Heart left ventricle (tissue), 16 donors: ENCODE measurements around the gene ZBTB3. TPM values are rescaled to one million over a fixed set of nuclear protein-coding genes. Genes with fewer than 3 reads are reported as not detected.
"Not testable (repeated sequence)": the region's sequence is repeated elsewhere in the genome, so short reads cannot be mapped to it uniquely, and the experiment has no call there.

Experiments used
- ATAC-seq, 4 donors: fragments of 200-7000 bp; cut with Tn5 transposase; one replicate each; pipeline ENCODE4 v1.9.1; 2020 to 2022; ENCODE audit warnings: moderate library complexity in 4 of 4, mild to moderate bottlenecking in 3 of 4, moderate number of reproducible peaks in 1 of 4
- DNase-seq, 5 donors: peaks; one replicate each; pipeline ENCODE4 v3.0.0-alpha.2; 2020
- H3K27ac ChIP-seq, 12 donors: fragments of 200-600 bp; sonication (generic) in 4 of 12; one replicate each; pipeline versions ENCODE4 v1.5.0 to v1.8.0; 2016 to 2022; ENCODE audit warnings: mild to moderate bottlenecking in 2 of 12
- H3K27me3 ChIP-seq, 9 donors: fragments of 200-600 bp; sonication (generic) in 2 of 9; one replicate each; pipeline versions ENCODE4 v1.5.1 to v1.8.0; 2016 to 2022; ENCODE audit warnings: mild to moderate bottlenecking in 3 of 9
- H3K36me3 ChIP-seq, 9 donors: fragments of 200-600 bp; sonication (generic) in 2 of 9; one replicate each; pipeline versions ENCODE4 v1.5.0 to v1.8.0; 2018 to 2022; ENCODE audit warnings: mild to moderate bottlenecking in 2 of 9
- H3K4me1 ChIP-seq, 12 donors: fragments of 200-600 bp; sonication (generic) in 4 of 12; one replicate each; pipeline versions ENCODE4 v1.5.0 to v1.8.0; 2016 to 2022; ENCODE audit warnings: mild to moderate bottlenecking in 3 of 12
- H3K4me3 ChIP-seq, 12 donors: fragments of 200-600 bp; sonication (generic) in 4 of 12; one replicate each; pipeline versions ENCODE4 v1.5.0 to v1.8.0; 2017 to 2022; ENCODE audit warnings: mild to moderate bottlenecking in 9 of 12, moderate library complexity in 4 of 12
- H3K9me3 ChIP-seq, 12 donors: fragments of 200-600 bp; sonication (generic) in 4 of 12; one replicate each; pipeline versions ENCODE4 v1.5.0 to v1.8.0; 2016 to 2022; ENCODE audit warnings: mild to moderate bottlenecking in 1 of 12
- POLR2A ChIP-seq, 2 donors: fragments of 450-650 bp; IDR thresholded peaks; one replicate each; pipeline ENCODE4 v1.6.1; 2017; ENCODE audit warnings: antibody characterized with exemption in 2 of 2, mild to moderate bottlenecking in 2 of 2, moderate library complexity in 2 of 2
- WGBS, 4 donors: extraction: QIAGEN DNeasy Blood & Tissue Kit in 2 of 4; methylation state at CpG; one replicate each; pipeline versions ENCODE4 v1.1.5 to v1.1.7; 2013 to 2018; 5-methylcytosine and 5-hydroxymethylcytosine counted together
- intact Hi-C, 10 donors: fragments of 100-400 bp; cut with DNase I; formaldehyde crosslinking; loops; one replicate each; pipeline versions ENCODE4 v1.11.1 to v1.14.2; 2022
- polyA plus RNA-seq, 2 donors: library from polyadenylated mRNA; stranded (reverse); fragments of 200-250 nt; gene quantifications; one replicate each; pipeline ENCODE4 v1.2.3, GENCODE V29; 2013
- total RNA-seq, 9 donors: library from RNA; depleted of rRNA in 2 of 9; stranded (reverse); fragments of >200 nt in 2 of 9; fragmentation: NEBNext Ultra II Directional in 3 of 9; extraction: Animal tissue kit (Norgen Biotek cat#: 25700) in 3 of 9; gene quantifications; one replicate each; pipeline versions ENCODE4 v1.1.0 to v1.2.4, GENCODE V29; 2016 to 2023
- TF ChIP-seq, protein P1 (sequence below), 12 donors: fragments of 200-600 bp; sonication (generic) in 4 of 12; IDR thresholded peaks; one replicate each; pipeline versions ENCODE4 v1.5.0 to v1.8.0; 2018 to 2022; ENCODE audit warnings: antibody characterized with exemption in 12 of 12, mild to moderate bottlenecking in 5 of 12
- donor health status: ischemic (EF 13 %, LVEDD 7.1; RV severe dilation, severe dysfunction).
- donor health status: healthy with polysubstance abuse.
- donor health status: DM: no; HTN: yes; CAD: no.
- donor health status: DM: no; HTN: no; CAD: no.
- donor health status: ischemic (EF 25% LVEDD 6.9; RV normal size, moderate dysfunction).
- donor health status: ischemic (EF 25% LVEDD 5.7; RV mildly dilated, moderate dysfunction).
- donor health status: healthy.
- donor health status: DM: yes; HTN: yes; CAD: no.
- donor health status: ischemic (EF 35%, LVEDD 5.7; RV mildly dilated, moderate dysfunction).
- donor health status: nonischemic (EF 11% LVEDD 7.7; RV severe dilation, severe dysfunction).
- donor health status: DM: yes; HTN: yes; CAD: no.
- donor health status: PGD.
- donor health status: ischemic (EF 29% LVEDD 5.4; RV normal size, mild dysfunction).
- donor health status: nonischemic (EF 23%, LVEDD 6.1; RV moderate dilation, normal function).

ZBTB3 gene
- total and polyA plus RNA-seq, 11 donors: 3.5 to 16.6 (median 9.6) TPM

- Histone ChIP-seq H3K4me1 (peaks cover 3 to 43% (median 16%) of the 10 kb centered on the region in 12 donors), H3K9me3 (no peaks in the 10 kb centered on the region), H3K36me3 (peaks cover 0 to 38% (median 23%) of the 10 kb centered on the region in 9 donors), H3K27ac (peak overlapping the region in 1 of 12 donors; percentile 96), H3K4me3 (no peak overlapping the region), H3K27me3 (no peaks in the 10 kb centered on the region)
- 92 to 98% (median 95%) methylated on average over 12 to 14 of the region's 14 CpGs for WGBS, 4 donors
- DNase-seq (no peak), ATAC-seq (no peak)
- intact Hi-C loops: no loop called here
- TF ChIP-seq POLR2A (IDR thresholded peaks at IDR 0.05): no peak
- TF ChIP-seq, protein P1, sequence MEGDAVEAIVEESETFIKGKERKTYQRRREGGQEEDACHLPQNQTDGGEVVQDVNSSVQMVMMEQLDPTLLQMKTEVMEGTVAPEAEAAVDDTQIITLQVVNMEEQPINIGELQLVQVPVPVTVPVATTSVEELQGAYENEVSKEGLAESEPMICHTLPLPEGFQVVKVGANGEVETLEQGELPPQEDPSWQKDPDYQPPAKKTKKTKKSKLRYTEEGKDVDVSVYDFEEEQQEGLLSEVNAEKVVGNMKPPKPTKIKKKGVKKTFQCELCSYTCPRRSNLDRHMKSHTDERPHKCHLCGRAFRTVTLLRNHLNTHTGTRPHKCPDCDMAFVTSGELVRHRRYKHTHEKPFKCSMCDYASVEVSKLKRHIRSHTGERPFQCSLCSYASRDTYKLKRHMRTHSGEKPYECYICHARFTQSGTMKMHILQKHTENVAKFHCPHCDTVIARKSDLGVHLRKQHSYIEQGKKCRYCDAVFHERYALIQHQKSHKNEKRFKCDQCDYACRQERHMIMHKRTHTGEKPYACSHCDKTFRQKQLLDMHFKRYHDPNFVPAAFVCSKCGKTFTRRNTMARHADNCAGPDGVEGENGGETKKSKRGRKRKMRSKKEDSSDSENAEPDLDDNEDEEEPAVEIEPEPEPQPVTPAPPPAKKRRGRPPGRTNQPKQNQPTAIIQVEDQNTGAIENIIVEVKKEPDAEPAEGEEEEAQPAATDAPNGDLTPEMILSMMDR (IDR thresholded peaks at IDR 0.05): no peak
Measured at GRCh38 chr11:62752177-62752785, 1.7 kb downstream of the ZBTB3 start.

DNA sequence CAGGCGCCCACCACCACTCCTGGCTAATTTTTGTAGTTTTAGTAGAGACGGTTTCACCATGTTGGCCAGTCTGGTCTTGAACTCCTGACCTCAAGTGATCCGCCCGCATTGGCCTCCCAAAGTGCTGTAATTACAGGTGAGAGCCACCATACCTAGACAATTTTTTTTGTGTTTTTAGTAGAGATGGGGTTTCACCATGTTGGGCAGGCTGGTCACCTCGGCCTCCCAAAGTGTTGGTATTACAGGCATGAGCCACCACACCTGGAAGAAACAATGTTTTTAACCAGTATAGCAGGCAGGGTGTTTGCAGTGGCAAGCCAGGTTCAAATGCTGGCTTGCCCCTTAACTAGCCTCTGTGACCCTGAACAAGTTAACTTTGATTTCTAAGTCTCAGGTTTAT, 4.0 kb downstream of the ZBTB3 start:
- H3K4me1 ChIP-seq: peaks cover 3 to 43% (median 16%) of the 10 kb centered on the region in 12 donors
- H3K27ac ChIP-seq, H3K9me3 ChIP-seq, H3K27me3 ChIP-seq, DNase-seq, intact Hi-C loops, ATAC-seq, H3K4me3 ChIP-seq: not testable (repeated sequence)
- WGBS, 4 donors: 95 to 97% (median 97%) methylated on average over 5 of the region's 5 CpGs
- peaks cover 0 to 38% (median 23%) of the 10 kb centered on the region in 9 donors for H3K36me3 ChIP-seq

DNA sequence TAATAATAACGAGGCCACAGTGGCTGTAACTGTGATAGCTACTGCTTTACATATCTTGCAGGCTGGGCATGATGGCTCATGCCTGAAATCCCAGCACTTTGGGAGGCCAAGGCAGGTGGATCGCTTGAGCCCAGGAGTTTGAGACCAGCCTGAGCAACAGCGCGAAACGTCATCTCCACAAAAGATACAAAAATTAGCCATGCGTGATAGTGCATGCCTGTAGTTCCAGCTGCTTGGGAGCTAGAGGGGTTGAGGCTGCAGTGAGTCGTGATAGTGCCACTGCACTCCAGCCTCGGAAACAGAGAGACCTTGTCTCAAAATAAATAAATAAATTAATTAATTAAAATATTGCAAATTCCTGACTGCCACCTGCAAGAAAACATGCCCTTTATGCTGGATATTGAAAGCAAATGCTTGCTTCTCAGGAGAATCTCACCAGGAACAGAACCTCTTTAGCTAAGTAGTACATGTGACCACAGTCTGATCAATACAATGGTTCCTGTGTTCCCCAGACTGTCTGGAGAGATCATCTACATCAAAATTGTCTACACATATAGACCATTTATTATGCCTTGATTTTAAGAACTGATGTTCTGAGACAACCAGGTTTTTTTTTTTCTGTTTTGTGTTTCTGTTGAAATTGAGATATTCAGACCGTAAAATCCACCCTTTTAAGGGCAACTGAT, 6.3 kb downstream of the ZBTB3 start:
- ATAC-seq (no peak), DNase-seq (no peak)
- 75 to 87% (median 78%) methylated on average over 9 of the region's 9 CpGs for WGBS, 4 donors
- intact Hi-C loops: no loop called here
- TF ChIP-seq POLR2A (IDR thresholded peaks at IDR 0.05): no peak
- TF ChIP-seq, protein P1 (IDR thresholded peaks at IDR 0.05): no peak
- Histone ChIP-seq H3K9me3 (no peaks in the 10 kb centered on the region), H3K36me3 (peaks cover 0 to 36% (median 19%) of the 10 kb centered on the region in 9 donors), H3K27me3 (no peaks in the 10 kb centered on the region), H3K4me3 (no peak overlapping the region), H3K4me1 (peaks cover 0 to 27% (median 4%) of the 10 kb centered on the region in 12 donors), H3K27ac (no peak overlapping the region)

GRCh38 chr11:62737196-62737595, 16.8 kb downstream of the ZBTB3 start:
- ATAC-seq: no peak
- peaks cover 0 to 97% (median 91%) of the 10 kb centered on the region in 9 donors for H3K36me3 ChIP-seq
- intact Hi-C loops: no loop called here

More at GRCh38 chr11:62737196-62737595, 16.8 kb downstream of the ZBTB3 start:
- TF ChIP-seq POLR2A (IDR thresholded peaks at IDR 0.05): no peak
- TF ChIP-seq, protein P1 (IDR thresholded peaks at IDR 0.05): no peak
- no peaks in the 10 kb centered on the region for H3K27me3 ChIP-seq
- DNase-seq: no peak
- no peaks in the 10 kb centered on the region for H3K9me3 ChIP-seq
- no peak overlapping the region for H3K27ac ChIP-seq
- no peak overlapping the region for H3K4me3 ChIP-seq
- H3K4me1 ChIP-seq: peaks cover 0 to 11% (median 0%) of the 10 kb centered on the region in 12 donors
